Motor neuron (in vitro differentiated cells): ENCODE results near the gene CTNNA2. TPM values are rescaled to one million over a fixed set of nuclear protein-coding genes. Genes with fewer than 3 reads are reported as not detected.

ENCODE experiments used
- ATAC-seq, 8 experiments: fragments of 200-7000 bp; cut with Tn5 transposase; replicated peaks in 6 of 8; 2 replicates each; pipeline ENCODE4 v1.8.0; 2021; ENCODE audit warnings: mild to moderate bottlenecking in 8 of 8, moderate library complexity in 8 of 8
- H3K27ac ChIP-seq, 2 donors: fragments of 250-450 bp; sonication (Bioruptor Pico); 2 replicates each; pipeline ENCODE4 v1.9.0; 2021; ENCODE audit warnings: antibody characterized with exemption in 2 of 2, mild to moderate bottlenecking in 2 of 2, moderate library complexity in 1 of 2
- H3K4me1 ChIP-seq, 2 donors: fragments of 250-450 bp; sonication (Bioruptor Pico); replicated peaks in 1 of 2; 2 replicates each; pipeline ENCODE4 v1.6.1; 2021; ENCODE audit warnings: antibody characterized with exemption in 2 of 2, mild to moderate bottlenecking in 2 of 2, moderate library complexity in 1 of 2
- H3K4me3 ChIP-seq, 5 donors: fragments of 250-450 bp; sonication (Bioruptor Pico); 2 replicates each; pipeline ENCODE4 v1.9.0; 2021; ENCODE audit warnings: antibody characterized with exemption in 5 of 5, mild to moderate bottlenecking in 5 of 5, moderate library complexity in 4 of 5
- WGBS, 10 experiments: fragments of 450-650 bp; shearing (Covaris generic); methylation state at CpG; one replicate each; pipeline ENCODE4 v1.0.0; 2022; 5-methylcytosine and 5-hydroxymethylcytosine counted together
- in situ Hi-C, 9 experiments: fragments of 400-800 bp; cut with MboI; loops; one replicate each; pipeline ENCODE4 v1.15.0; 2021; ENCODE audit warnings: low sequenced_read_pairs in 9 of 9, low pct_unique_long_range_greater_than_20kb in 2 of 9; ENCODE audit not compliant: unreplicated experiment in 9 of 9
- total RNA-seq, 8 experiments: library from RNA; unstranded; fragments of 300-600 nt; gene quantifications; 2 replicates each; pipeline versions ENCODE4 v1.2.3 to v1.2.4, GENCODE V29; 2022

CTNNA2 gene
- total RNA-seq, 8 experiments from 2014 or later, result 0.81 to 127 (median 56.5) TPM

DNA sequence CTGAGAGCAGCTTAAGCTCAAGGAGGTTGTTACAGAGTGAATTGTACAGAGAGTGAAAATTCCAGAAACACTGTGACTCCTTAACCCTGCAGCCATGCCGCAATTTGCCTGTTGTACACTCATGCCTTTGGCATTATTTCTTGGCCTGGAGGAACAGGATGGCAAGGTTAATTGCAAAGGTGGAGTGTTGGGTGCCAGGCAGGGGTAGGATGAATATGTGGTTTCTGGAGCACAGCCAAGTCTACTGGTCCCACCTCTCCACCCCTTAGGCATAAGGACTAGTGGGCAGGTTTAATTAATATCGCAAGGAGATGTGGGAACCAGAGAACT lies 541.5 kb downstream of the CTNNA2 start:
- in situ Hi-C loops, result no loop called here
- H3K4me3 ChIP-seq, result no peak overlapping the region
- no peak overlapping the region for H3K27ac ChIP-seq
- H3K4me1 ChIP-seq, result peaks cover 10 to 11% of the 10 kb centered on the region in 2 donors
- no peak for ATAC-seq
- 0 to 100% (median 63%) methylated on average over 1 to 2 of the region's 2 CpGs; no CpG with 5 or more reads in 4 of the 10 experiments for WGBS, 10 experiments

DNA sequence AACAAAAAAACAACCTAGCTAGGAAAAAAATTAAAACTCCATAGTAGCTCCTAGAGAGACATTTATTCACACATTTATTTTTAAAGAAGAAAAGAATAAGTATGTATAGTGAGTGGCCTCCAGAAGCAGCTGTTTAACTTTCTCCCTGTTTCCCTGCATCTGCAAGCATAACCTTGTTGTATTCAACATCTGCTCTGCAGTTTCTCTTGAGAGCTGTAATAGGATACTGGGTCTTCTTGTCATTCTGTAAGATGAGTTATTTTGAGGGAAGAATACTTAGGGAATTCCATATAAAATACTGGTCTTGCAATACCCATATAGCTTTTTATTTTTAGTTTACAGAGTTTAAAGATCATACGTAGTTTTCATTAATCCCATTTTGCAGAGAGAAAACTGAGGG lies 545.1 kb downstream of the CTNNA2 start:
- Histone ChIP-seq H3K27ac (no peak overlapping the region), H3K4me3 (no peak overlapping the region), H3K4me1 (peaks cover 21 to 24% of the 10 kb centered on the region in 2 donors)
- 10 to 100% (median 100%) methylated on average over 1 of the region's 1 CpG; no CpG with 5 or more reads in 4 of the 10 experiments for WGBS, 10 experiments
- in situ Hi-C loops, result no loop called here
- no peak for ATAC-seq

DNA sequence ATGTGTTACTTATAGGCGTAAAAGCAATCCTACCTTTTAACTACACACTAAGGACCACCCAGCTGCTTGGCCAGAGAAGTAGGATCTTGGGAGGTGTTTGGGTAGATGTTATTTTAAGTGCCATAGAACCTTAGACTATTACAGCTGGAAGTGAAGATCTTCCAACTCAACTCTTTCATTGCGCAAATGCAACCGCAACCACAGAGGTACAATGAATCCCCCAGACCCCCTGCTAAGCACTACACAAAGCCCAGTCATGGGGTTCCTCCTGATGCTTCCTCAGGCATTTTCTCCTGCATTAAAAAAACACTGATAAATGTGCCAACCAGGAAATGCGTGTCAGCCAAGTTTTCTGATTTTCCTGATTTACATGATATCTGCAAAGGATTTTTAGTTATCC lies 545.7 kb downstream of the CTNNA2 start:
- no peak overlapping the region for H3K4me3 ChIP-seq
- no peak for ATAC-seq
- in situ Hi-C loops, result no loop called here
- peaks cover 21 to 24% of the 10 kb centered on the region in 2 donors for H3K4me1 ChIP-seq
- 49 to 100% (median 79%) methylated on average over 1 to 4 of the region's 4 CpGs; no CpG with 5 or more reads in 1 of the 10 experiments for WGBS, 10 experiments
- H3K27ac ChIP-seq, result no peak overlapping the region

DNA sequence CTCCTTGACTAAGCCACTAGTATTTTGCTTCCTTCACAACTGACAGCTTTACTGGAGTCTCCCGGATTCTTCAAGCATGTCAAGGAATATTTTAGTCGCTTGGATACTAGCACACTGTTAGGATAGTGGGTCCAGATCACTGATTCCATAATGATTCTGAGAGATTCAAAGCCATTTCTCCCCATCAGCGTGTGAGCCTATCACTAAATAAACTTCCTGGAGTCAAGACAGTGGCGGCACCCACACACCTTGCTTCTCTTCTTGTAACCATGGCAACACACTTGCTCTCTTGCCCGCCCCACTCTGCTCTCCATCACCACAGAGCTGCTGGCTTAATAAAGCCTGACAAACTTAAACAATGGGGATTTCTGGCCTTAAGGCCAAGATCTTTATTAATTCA lies 546.6 kb downstream of the CTNNA2 start:
- peak in 5 of 8 experiments; percentile 68 to 95 (median 77) for ATAC-seq
- 17 to 87% (median 40%) methylated on average over 1 to 5 of the region's 5 CpGs; no CpG with 5 or more reads in 5 of the 10 experiments for WGBS, 10 experiments
- Histone ChIP-seq H3K4me3 (no peak overlapping the region), H3K4me1 (peaks cover 12 to 20% of the 10 kb centered on the region in 2 donors), H3K27ac (no peak overlapping the region)
- in situ Hi-C loops, result no loop called here

DNA sequence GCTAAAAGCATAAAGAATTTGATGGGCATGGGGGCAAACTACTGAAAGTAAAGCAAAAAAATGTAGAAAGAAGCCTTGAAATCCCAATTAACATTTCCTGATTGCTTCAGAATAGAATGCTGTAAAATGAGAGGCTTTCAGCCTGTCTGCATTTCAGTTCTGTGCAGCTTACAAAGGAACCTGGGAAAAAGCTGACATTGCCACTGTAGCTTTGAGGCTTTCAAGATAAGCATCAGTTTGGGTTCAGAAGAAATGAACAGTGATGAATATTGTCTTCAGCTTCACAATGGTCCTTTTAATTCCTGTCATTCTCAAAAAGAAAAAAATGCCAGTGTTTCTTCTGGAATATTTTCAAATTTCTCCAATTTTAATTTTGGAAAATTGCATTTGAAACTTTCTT lies 549.0 kb downstream of the CTNNA2 start:
- H3K4me3 ChIP-seq, result no peak overlapping the region
- in situ Hi-C loops, result no loop called here

DNA sequence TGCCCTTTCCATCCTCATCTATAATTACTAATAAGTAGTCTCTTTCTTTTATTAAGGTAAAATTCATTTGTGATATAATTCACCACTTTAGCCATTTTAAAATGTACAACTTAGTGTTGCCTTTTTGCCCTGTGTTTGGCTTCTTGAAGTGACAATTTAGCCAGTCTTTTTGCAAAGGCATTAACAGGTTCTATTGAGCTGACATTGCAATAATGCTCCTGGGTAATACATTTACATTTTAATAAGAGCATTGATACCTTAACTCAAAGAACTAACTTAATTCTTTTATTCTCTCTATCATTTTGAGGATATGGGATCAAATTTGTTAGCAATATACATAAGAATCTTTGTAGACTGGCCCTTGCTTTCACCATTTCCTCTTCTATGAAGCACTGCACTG lies 549.4 kb downstream of the CTNNA2 start:
- in situ Hi-C loops, result no loop called here
- ATAC-seq, result no peak
- Histone ChIP-seq H3K4me3 (no peak overlapping the region), H3K4me1 (peaks cover 11 to 18% of the 10 kb centered on the region in 2 donors), H3K27ac (no peak overlapping the region)

More for the DNA sequence above, 549.0 kb downstream of the CTNNA2 start:
- H3K4me1 ChIP-seq, result peaks cover 11 to 18% of the 10 kb centered on the region in 2 donors
- no peak for ATAC-seq
- H3K27ac ChIP-seq, result no peak overlapping the region

DNA sequence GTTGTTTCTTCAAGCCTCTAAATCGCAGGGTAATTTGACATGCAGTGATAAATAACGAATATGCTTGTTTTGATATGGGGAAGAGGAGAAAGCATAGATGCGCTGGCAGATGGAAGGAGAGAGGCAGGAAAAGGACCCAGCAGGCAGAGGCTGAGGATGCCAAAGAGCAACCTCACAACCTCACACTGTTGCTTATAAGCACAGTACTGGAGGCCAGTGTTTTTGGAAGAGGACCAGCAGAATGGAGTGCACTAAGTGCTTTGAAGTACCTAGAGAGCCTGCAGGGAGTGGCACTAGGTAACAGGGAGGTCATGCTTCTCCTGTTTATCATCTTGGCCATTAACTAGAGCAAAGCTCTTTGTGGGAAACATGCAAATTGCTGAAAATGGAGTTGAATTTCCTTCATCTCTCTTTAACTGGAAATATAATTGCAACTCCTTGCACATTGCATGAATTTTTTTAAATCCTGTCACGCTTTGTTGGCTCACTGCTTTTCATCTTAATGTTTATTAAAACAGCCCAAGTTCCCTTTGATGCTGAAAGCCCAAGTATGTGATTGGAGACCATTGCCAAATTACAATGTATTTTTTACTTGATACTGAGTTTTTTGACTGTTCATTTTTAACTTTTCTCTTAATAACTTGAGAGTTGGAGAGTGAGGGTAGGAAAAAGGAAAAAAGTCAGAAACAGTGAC lies 555.3 kb downstream of the CTNNA2 start:
- H3K4me1 ChIP-seq, result peaks cover 0 to 4% of the 10 kb centered on the region in 2 donors
- in situ Hi-C loops, result no loop called here
- peak in 2 of 8 experiments; percentile 35 to 38 for ATAC-seq
- WGBS, 10 experiments, result 11 to 100% (median 90%) methylated on average over 1 to 4 of the region's 4 CpGs; no CpG with 5 or more reads in 1 of the 10 experiments
- H3K27ac ChIP-seq, result no peak overlapping the region
- H3K4me3 ChIP-seq, result no peak overlapping the region

DNA sequence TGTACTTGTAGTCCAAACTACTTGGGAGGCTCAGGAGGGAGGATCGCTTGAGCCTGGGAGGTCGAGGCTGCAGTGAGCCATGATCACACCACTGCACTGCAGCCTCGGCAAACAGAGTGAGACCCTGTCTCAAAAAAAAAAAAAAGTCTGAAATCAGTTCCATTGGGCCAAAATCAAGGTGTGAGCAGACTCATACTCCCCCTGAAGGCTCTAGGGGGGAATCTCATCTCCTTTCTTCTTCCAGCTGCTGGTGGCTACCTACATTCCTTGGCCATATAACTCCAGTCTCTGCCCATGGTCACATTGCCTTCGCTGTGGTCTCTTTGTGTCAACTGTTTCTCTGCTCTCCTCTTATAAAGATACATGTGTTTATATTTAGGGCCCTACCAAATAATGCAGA lies 557.7 kb downstream of the CTNNA2 start:
- H3K4me1 ChIP-seq, result no peaks in the 10 kb centered on the region
- no peak overlapping the region for H3K27ac ChIP-seq
- WGBS, 10 experiments, result 0 to 100% (median 65%) methylated on average over 1 to 3 of the region's 4 CpGs; no CpG with 5 or more reads in 2 of the 10 experiments
- in situ Hi-C loops, result no loop called here
- no peak overlapping the region for H3K4me3 ChIP-seq
- no peak for ATAC-seq

DNA sequence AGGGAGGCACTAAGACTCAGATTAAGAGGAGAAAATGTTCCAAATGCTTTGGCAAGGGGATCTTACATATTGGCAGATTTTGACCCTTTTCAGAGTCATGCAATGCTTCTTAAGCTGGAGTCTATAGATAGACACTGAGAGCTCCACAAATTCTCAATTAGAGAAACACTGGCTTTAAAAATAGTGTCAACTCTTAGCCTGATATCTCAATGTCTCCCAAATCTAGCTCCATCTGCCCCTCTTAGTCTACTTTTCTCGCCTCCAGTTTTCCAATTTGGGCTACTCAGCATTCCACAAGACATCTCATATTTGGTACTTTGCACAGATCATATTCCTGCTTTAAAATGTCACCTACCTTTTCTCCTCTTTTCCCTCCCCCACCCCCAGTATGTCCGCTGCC lies 559.1 kb downstream of the CTNNA2 start:
- in situ Hi-C loops, result no loop called here
- Histone ChIP-seq H3K27ac (no peak overlapping the region), H3K4me1 (no peaks in the 10 kb centered on the region), H3K4me3 (no peak overlapping the region)
- no peak for ATAC-seq
- WGBS, 10 experiments, result 0 to 100% (median 78%) methylated on average over 1 to 2 of the region's 2 CpGs

DNA sequence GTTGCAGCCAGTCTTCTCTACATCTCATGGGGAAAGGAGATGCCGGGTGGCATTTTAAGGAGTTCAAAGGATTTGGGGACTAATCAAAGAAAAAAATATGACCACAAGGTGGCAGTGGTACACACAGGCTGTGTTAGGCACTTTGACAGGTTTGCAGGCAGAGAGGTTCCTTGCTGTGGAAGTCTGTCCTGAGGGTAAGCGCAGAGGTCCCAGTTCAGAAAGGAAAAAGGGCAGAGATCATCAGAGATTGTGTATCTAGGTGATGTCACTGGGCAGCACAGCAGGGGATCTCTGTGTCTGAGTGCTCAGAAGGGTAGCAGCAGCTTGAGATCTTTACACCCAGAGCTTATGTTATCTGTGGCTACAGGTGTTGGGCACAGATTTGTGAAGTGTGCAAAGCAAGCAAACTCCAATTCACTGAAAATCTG lies 560.3 kb downstream of the CTNNA2 start:
- peak; percentile 63 to 81 (median 74) for ATAC-seq
- WGBS, 10 experiments, result 0 to 53% (median 29%) methylated on average over 1 to 2 of the region's 2 CpGs; no CpG with 5 or more reads in 3 of the 10 experiments
- Histone ChIP-seq H3K27ac (no peak overlapping the region), H3K4me3 (no peak overlapping the region), H3K4me1 (no peaks in the 10 kb centered on the region)
- in situ Hi-C loops, result no loop called here

DNA sequence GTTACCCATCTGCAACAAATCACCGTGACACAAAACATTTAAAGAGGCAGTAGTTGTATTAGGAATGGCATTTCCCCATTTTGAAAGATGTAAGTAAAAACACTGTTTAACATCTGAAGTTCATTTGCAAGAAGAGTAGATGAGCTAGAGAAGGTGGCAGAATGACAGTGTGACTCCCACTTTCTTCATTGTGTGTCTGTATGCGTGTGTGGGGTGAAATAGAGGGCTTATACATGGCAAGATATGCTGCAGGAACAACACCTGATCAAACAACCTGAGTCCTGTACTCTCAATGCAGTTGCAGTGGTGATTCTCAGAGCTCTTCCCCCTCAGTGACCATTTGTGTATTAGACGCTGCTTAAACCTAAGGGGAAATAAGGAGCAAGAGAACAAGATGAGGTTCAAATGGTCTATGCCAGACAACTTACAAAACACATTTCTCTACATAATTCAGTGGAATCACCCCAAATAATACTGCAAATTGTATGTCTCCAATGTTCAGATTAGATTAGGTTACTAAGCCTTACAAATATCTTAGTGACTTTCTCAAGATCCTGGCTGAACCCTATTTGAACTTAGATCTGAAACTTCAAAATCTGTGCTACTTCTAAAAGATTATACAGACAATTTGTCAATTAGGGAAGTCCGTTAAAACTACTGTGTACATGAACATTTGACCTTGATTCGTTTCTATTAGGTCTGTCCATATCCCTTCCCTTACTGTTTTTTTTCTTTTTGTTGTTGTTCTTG lies 561.6 kb downstream of the CTNNA2 start:
- in situ Hi-C loops, result no loop called here
- Histone ChIP-seq H3K4me3 (no peak overlapping the region), H3K4me1 (no peaks in the 10 kb centered on the region), H3K27ac (no peak overlapping the region)
- ATAC-seq, result no peak
- 0 to 93% (median 66%) methylated on average over 2 to 5 of the region's 5 CpGs for WGBS, 10 experiments

DNA sequence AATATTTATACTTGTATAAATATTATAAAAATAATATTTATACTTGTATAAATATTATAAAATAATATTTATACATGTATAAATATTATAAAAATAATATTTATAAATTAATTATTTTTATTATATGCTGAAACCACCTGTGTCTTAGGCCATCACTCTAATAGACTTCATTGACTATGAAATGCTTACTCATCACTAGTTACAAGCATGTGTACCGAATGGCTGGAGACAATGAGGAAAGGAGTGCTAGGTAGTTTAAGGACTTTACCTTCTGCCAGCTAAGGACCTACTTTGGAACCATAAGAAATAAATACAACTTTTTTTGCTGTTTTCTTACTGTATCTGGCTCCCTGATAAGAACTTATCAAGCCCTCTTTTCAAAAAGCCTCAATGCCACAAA lies 562.9 kb downstream of the CTNNA2 start:
- H3K4me1 ChIP-seq, result no peaks in the 10 kb centered on the region

DNA sequence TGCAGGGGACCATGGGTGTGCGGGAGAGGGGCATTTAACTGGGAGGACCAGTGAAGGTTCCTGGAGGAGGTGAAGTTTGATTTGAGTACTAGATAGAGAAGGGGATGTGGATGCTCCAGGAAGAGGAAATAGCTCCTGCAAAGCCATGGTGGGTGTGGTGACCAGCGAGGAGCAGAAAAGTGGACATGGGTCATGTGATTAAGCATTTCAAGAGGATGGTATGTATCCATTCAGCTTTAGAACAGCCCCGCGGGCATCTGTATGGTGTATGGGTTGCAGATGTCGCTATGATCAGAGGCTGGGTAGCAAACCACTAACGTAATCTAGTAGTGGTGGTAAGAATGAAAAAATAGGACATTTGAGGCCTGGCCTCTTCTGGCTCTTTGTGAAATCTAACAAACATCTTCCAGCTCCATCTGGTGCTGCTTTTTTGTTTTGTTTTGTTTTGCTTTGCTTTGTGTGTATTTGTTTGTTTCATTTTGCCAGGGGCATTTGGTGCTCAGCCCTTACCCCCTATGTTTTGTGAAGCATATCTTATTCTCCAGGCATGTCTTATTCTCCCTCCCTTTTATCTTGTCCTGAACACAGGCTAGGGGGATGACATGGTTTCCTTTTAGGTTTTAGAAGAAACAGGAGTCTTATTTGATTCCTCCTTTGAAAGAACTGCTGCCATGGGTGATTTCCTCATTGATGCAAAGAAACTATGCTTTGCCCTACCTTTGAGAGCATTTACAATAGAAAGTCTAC lies 565.6 kb downstream of the CTNNA2 start:
- H3K4me3 ChIP-seq, result no peak overlapping the region
- in situ Hi-C loops, result no loop called here
- 19 to 100% (median 94%) methylated on average over 1 to 6 of the region's 6 CpGs; no CpG with 5 or more reads in 2 of the 10 experiments for WGBS, 10 experiments
- H3K27ac ChIP-seq, result no peak overlapping the region
- peak in 2 of 8 experiments; percentile 38 to 64 for ATAC-seq
- H3K4me1 ChIP-seq, result no peaks in the 10 kb centered on the region

More for the DNA sequence above, 562.9 kb downstream of the CTNNA2 start:
- WGBS, 10 experiments, result 0 to 100% (median 60%) methylated on average over 1 of the region's 1 CpG; no CpG with 5 or more reads in 3 of the 10 experiments
- H3K27ac ChIP-seq, result no peak overlapping the region
- H3K4me3 ChIP-seq, result no peak overlapping the region
- no peak for ATAC-seq
- in situ Hi-C loops, result no loop called here
